K562 (cell line): ENCODE results near the gene NPNT. TPM values are rescaled to one million over a fixed set of nuclear protein-coding genes. Genes with fewer than 3 reads are reported as not detected.

Experiments used
- ARID1B ChIP-seq: fragments of 450-650 bp; IDR thresholded peaks from 2 replicates; pipeline ENCODE4 v1.6.1; 2016; ENCODE audit warnings: antibody characterized with exemption, mild to moderate bottlenecking, inconsistent platforms
- ATF7 ChIP-seq: fragments of 450-650 bp; IDR thresholded peaks from 2 replicates; pipeline ENCODE4 v1.7.1; 2014; ENCODE audit warnings: mild to moderate bottlenecking, moderate library complexity
- CBFA2T3 ChIP-seq: fragments of 450-650 bp; IDR thresholded peaks from 2 replicates; pipeline ENCODE4 v1.6.1; 2017
- CTBP1 ChIP-seq: fragments of 450-650 bp; IDR thresholded peaks from 2 replicates; pipeline ENCODE4 v1.6.1; 2016; ENCODE audit warnings: borderline replicate concordance
- NFIX ChIP-seq: fragments of 250-450 bp; sonication (Bioruptor Pico); IDR thresholded peaks from 2 replicates; pipeline ENCODE4 v1.4.0; 2020; ENCODE audit warnings: low read depth, mild to moderate bottlenecking, moderate library complexity
- SRSF1 ChIP-seq: fragments of 200-400 bp; formaldehyde crosslinking; IDR thresholded peaks from 2 replicates; pipeline ENCODE4 v1.6.1; 2017; ENCODE audit warnings: mild to moderate bottlenecking, low read depth, low read length, moderate library complexity
- TAF7 ChIP-seq: fragments of 450-650 bp; IDR thresholded peaks from 2 replicates; pipeline ENCODE4 v1.6.1; 2016; ENCODE audit warnings: missing genetic modification characterization, missing compliant biosample characterization
- ZNF354B ChIP-seq: fragments of 250-450 bp; sonication (Bioruptor Pico); IDR thresholded peaks from 2 replicates; pipeline ENCODE4 v1.4.0; 2020
- ZNF395 ChIP-seq: fragments of 200-800 bp; sonication (Bioruptor generic); IDR thresholded peaks from 2 replicates; pipeline ENCODE4 v1.6.1; 2017; ENCODE audit warnings: missing genetic modification characterization, missing compliant biosample characterization
- polyA plus RNA-seq, 8 experiments: library from polyadenylated mRNA; depleted of rRNA in 4 of 8; stranded (reverse) in 5 of 8; unstranded in 3 of 8; fragments of >200 nt; fragmentation: Nextera tagmentation in 2 of 8; fragmentation: Illumina TruSeq in 1 of 8; extraction: Ambion mirVana in 2 of 8; extraction: Trizol in 1 of 8; gene quantifications; 2 replicates each; pipeline versions ENCODE4 v1.2.1 to v1.2.3, GENCODE V29; 2011 to 2014; ENCODE audit warnings: inconsistent platforms in 1 of 8, missing spikeins in 1 of 8
- total RNA-seq, 7 experiments: library from RNA; depleted of rRNA in 6 of 7; stranded (reverse); fragments of >200 nt in 6 of 7; fragmentation: Illumina TruSeq in 2 of 7; extraction: Trizol in 2 of 7; gene quantifications; 2 replicates each; pipeline versions ENCODE4 v1.2.1 to v1.2.3, GENCODE V29; 2011 to 2021; ENCODE audit warnings: low replicate concordance in 1 of 7
- TF ChIP-seq, protein P1 (sequence below), 2 experiments: fragments of 450-650 bp; IDR thresholded peaks; 2 replicates each; pipeline ENCODE4 v1.6.1; 2016; ENCODE audit warnings: mild to moderate bottlenecking in 2 of 2, borderline replicate concordance in 1 of 2, low read depth in 1 of 2, moderate library complexity in 1 of 2
- TF ChIP-seq, protein P2 (sequence below): fragments of 450-650 bp; formaldehyde crosslinking; IDR thresholded peaks from 2 replicates; pipeline ENCODE4 v1.4.0; 2020; ENCODE audit warnings: mild to moderate bottlenecking, moderate library complexity

The NPNT gene
- total and polyA plus RNA-seq, 9 of the 15 experiments (the other 6 are each of a cell fraction or from before 2014, with no cell fraction given): 0.22 TPM; not detected in 8

DNA sequence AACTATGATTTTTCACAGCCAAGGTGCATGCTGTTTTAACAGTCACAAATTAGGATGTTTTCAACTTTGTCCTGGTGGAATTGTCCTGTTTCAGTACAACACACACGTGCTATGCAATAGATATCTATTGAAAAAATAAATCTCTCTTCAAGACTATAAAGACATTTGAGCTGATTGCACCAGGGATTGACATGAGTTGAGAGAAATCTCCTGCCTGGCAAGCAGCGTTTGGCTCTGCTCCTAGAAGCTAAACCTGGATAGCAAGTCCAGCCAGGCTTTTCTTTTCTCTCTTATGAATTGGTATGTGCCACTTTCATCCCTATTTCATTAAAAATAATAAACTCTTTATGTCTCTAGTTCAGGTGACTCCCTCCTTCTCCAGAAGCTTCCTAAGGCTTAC lies 16.6 kb upstream of the NPNT start (continued):
- TF ChIP-seq, protein P1, sequence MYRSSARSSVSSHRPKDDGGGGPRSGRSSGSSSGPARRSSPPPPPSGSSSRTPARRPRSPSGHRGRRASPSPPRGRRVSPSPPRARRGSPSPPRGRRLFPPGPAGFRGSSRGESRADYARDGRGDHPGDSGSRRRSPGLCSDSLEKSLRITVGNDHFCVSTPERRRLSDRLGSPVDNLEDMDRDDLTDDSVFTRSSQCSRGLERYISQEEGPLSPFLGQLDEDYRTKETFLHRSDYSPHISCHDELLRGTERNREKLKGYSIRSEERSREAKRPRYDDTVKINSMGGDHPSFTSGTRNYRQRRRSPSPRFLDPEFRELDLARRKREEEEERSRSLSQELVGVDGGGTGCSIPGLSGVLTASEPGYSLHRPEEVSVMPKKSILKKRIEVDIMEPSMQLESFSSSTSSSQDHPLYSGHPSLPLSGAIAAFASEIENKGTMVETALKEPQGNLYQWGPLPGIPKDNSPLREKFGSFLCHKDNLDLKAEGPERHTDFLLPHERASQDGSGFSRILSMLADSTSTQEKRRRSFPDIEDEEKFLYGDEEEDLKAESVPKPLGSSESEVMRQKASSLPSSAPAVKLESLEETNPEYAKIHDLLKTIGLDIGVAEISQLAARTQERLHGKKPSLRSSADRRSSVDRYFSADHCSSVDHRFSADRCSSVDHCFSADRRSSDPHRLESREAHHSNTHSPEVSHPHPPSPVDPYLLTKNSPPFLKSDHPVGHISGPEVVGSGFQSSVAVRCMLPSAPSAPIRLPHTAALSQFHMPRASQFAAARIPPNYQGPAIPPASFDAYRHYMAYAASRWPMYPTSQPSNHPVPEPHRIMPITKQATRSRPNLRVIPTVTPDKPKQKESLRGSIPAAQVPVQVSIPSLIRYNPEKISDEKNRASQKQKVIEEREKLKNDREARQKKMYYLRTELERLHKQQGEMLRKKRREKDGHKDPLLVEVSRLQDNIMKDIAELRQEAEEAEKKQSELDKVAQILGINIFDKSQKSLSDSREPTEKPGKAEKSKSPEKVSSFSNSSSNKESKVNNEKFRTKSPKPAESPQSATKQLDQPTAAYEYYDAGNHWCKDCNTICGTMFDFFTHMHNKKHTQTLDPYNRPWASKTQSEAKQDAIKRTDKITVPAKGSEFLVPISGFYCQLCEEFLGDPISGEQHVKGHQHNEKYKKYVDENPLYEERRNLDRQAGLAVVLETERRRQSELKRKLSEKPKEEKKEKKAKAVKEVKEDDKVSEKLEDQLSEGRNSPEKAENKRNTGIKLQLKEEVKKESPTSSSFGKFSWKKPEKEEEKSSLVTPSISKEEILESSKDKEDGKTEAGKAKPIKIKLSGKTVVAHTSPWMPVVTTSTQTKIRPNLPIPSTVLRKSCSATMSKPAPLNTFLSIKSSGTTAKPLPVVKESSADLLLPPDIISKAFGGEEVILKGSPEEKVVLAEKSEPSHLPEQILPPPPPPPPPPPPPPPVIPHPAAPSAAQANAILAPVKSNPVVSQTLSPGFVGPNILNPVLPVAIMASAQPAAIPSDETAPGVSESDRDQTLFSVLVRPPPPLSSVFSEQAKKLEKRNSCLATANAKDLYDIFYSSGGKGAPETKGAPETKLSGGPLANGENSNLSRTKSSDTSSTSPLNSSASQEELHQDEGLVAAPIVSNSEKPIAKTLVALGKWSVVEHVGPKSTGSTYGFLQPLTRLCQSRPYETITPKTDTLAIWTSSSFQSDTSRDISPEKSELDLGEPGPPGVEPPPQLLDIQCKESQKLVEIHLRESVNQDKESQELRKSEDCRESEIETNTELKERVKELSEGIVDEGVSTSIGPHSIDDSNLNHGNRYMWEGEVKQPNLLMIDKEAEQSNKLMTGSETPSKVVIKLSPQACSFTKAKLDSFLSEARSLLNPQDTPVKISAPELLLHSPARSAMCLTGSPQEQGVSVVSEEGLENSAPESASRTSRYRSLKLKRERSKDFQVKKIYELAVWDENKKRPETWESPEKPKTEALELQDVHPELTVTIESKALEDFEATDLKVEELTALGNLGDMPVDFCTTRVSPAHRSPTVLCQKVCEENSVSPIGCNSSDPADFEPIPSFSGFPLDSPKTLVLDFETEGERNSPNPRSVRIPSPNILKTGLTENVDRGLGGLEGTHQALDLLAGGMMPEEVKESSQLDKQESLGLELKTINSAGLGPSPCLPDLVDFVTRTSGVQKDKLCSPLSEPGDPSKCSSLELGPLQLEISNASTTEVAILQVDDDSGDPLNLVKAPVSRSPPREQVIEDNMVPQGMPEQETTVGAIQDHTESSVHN (IDR thresholded peaks at IDR 0.05; ENCODE audit: borderline replicate concordance in 1 of 2, low read depth in 1 of 2): no peak
- TF ChIP-seq TAF7 (no peak), SRSF1 (no peak), ZNF395 (CRISPR knock-in tag) (no peak), CTBP1 (no peak), CBFA2T3 (no peak), NFIX (CRISPR knock-in tag) (no peak), ZNF354B (CRISPR knock-in tag) (no peak), ARID1B (no peak), ATF7 (no peak)
- TF ChIP-seq, protein P2, sequence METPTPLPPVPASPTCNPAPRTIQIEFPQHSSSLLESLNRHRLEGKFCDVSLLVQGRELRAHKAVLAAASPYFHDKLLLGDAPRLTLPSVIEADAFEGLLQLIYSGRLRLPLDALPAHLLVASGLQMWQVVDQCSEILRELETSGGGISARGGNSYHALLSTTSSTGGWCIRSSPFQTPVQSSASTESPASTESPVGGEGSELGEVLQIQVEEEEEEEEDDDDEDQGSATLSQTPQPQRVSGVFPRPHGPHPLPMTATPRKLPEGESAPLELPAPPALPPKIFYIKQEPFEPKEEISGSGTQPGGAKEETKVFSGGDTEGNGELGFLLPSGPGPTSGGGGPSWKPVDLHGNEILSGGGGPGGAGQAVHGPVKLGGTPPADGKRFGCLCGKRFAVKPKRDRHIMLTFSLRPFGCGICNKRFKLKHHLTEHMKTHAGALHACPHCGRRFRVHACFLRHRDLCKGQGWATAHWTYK (CRISPR knock-in tag): no peak
